GM12801 (cell line): Measurements from ENCODE around the gene EIF4G3.

Source experiments
- CTCF ChIP-seq: IDR thresholded peaks from one replicate; pipeline ENCODE4 v1.5.1; 2011; ENCODE audit warnings: control low read depth; ENCODE audit not compliant: insufficient read length; ENCODE audit errors: extremely low read depth

Gene EIF4G3

GRCh38 chr1:21212126-21212525 is 35.4 kb upstream of the EIF4G3 start:
- TF ChIP-seq CTCF = no peak

GRCh38 chr1:21206117-21206516 is 29.4 kb upstream of the EIF4G3 start:
- TF ChIP-seq CTCF = no peak

DNA sequence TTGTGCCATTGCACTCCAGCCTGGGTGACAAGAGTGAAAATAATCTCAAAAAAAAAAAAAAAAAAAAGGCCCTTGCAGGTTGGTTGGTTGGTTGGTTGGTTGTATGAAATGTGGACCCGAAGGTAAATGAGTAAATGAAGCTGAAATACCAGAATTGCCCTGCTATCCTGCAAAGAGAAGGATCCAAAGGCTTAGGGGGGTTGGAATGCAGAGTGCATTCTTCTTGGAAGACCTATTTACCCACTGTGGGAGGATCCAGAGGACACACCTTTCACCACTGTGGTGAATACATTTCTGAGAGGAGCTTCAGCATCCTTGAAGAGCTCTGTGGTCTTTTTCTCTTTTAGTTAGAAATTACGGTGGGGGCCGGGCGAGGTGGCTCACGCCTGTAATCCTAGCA is 28.7 kb upstream of the EIF4G3 start:
- TF ChIP-seq CTCF = no peak

DNA sequence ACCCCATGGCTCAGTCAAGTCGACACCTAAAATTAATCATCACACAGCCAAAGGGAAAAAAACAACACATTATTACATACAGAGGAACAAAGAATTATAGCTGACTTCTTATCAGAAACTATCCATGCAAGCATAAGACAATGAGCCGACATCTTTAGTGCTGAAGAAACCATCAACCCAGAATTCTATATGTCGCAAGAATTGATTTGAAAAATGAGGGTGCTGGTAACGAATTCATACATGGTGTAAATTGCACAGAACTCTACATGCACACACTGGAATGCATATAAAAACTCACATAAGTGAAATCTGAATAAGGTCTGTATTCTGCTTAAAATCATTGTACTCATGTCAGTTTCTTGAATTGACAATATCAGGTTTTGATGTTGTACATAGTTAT is 25.0 kb upstream of the EIF4G3 start:
- TF ChIP-seq CTCF = no peak

GRCh38 chr1:21200767-21201166 is 24.1 kb upstream of the EIF4G3 start:
- TF ChIP-seq CTCF = no peak

DNA sequence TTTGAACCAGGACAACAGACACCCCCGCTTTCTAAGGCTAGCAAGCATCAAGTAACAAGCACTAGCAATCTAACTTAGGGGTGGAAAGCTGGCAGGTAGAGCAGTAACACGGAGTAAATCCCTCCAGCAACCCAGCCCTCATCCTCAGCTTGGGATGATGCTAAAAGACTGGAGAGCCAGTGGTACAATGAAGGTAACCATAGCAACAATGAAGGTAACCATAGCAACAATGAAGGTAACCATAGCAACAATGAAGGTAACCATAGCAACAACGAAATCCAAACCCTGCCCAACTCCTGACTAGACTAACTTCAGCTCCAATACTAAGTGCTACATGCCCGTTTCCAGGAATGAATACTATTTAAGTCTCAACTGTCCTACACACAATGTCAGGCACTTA is 22.2 kb upstream of the EIF4G3 start:
- TF ChIP-seq CTCF = no peak

DNA sequence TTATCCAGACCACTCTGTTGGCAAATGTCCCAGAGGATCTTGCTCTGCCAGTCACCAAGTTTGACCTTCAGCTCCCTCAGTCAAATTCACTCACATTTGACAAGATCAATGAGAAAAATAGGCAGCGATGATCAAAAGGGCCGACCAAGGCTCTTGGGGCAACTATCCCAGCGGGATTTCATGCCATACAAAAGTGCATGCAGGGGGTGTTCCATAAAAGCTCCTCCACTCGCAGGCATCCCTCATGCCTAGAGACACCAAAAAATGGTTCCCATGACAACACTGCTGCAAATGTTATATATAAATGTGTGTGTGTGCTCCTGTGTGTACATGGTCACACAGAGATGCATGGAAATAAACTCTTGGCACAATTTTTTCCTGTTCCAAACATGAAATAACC is 16.2 kb upstream of the EIF4G3 start:
- TF ChIP-seq CTCF = no peak

DNA sequence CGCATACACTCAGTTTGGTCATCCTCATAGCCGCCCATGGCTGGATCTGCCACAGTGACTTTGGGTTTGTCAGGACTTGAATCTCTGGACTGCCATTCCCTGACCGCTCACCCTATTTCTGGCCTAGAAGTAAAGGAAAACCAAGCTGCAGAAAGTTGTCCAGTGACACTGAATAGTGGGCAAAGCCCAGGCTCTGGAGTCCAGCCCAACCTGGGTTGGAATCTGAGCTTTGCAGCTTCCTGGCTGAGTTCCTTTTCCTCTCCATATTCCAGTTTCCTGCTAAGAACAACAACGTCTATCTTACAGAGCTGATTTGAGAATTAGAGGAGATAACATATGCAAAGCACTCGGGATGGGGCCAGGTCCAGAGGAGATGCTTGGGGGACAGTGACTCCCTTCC is 15.6 kb upstream of the EIF4G3 start:
- no peak for TF ChIP-seq CTCF
